HepG2 (cell line): ENCODE data around the gene SYNGR4. TPM values are rescaled to one million over a fixed set of nuclear protein-coding genes. Genes with fewer than 3 reads are reported as not detected.

ENCODE experiments used
- ARID5B ChIP-seq: IDR thresholded peaks from 2 replicates; pipeline ENCODE4 v1.4.0; 2020; ENCODE audit warnings: mild to moderate bottlenecking, missing genetic modification reagents
- DZIP1 ChIP-seq: sonication (generic); formaldehyde crosslinking; IDR thresholded peaks from 2 replicates; pipeline ENCODE4 v1.5.0; 2020; ENCODE audit warnings: mild to moderate bottlenecking, missing genetic modification reagents
- GATAD2A ChIP-seq: IDR thresholded peaks from 2 replicates; pipeline ENCODE4 v1.6.1; 2016
- GFI1 ChIP-seq: sonication (generic); formaldehyde crosslinking; IDR thresholded peaks from 2 replicates; pipeline ENCODE4 v1.5.0; 2020; ENCODE audit warnings: missing genetic modification reagents, mild to moderate bottlenecking, borderline replicate concordance
- HBP1 ChIP-seq: IDR thresholded peaks from 2 replicates; pipeline ENCODE4 v1.6.1; 2016; ENCODE audit warnings: low read depth, control low read depth
- HDAC1 ChIP-seq: sonication (generic); formaldehyde crosslinking; IDR thresholded peaks from 2 replicates; pipeline ENCODE4 v1.5.1; 2020; ENCODE audit warnings: mild to moderate bottlenecking, missing genetic modification reagents
- HDAC6 ChIP-seq: fragments of 200-600 bp; sonication (generic); IDR thresholded peaks from 2 replicates; pipeline ENCODE4 v1.7.0; 2017; ENCODE audit warnings: mild to moderate bottlenecking, antibody characterized with exemption, low read length, low read depth
- LCORL ChIP-seq, 2 experiments: fragments of 450-650 bp in 1 of 2; sonication (generic) in 1 of 2; formaldehyde crosslinking in 1 of 2; IDR thresholded peaks; 2 replicates each; pipeline versions ENCODE4 v1.5.0 to v1.6.1; 2017 to 2020; ENCODE audit warnings: antibody characterized with exemption in 1 of 2, missing genetic modification reagents in 1 of 2
- LRRFIP1 ChIP-seq: sonication (generic); formaldehyde crosslinking; conservative IDR thresholded peaks from 2 replicates; pipeline ENCODE4 v1.4.0; 2020; ENCODE audit warnings: missing genetic modification reagents
- RAD21 ChIP-seq: fragments of 450-650 bp; formaldehyde crosslinking; IDR thresholded peaks from 2 replicates; pipeline ENCODE4 v1.5.0; 2020; ENCODE audit warnings: mild to moderate bottlenecking
- SALL2 ChIP-seq: sonication (generic); formaldehyde crosslinking; IDR thresholded peaks from 2 replicates; pipeline ENCODE4 v1.8.1; 2023; ENCODE audit warnings: mild to moderate bottlenecking, missing genetic modification reagents, inconsistent platforms
- TOE1 ChIP-seq: sonication (generic); formaldehyde crosslinking; IDR thresholded peaks from 2 replicates; pipeline ENCODE4 v1.4.0; 2020; ENCODE audit warnings: mild to moderate bottlenecking, missing genetic modification reagents
- ZNF138 ChIP-seq: sonication (generic); formaldehyde crosslinking; IDR thresholded peaks from 2 replicates; pipeline ENCODE4 v1.5.0; 2020; ENCODE audit warnings: mild to moderate bottlenecking, low read depth, missing genetic modification reagents
- ZNF234 ChIP-seq: sonication (generic); formaldehyde crosslinking; conservative IDR thresholded peaks from 2 replicates; pipeline ENCODE4 v1.5.1; 2020; ENCODE audit warnings: mild to moderate bottlenecking, missing genetic modification reagents
- ZNF572 ChIP-seq: sonication (generic); formaldehyde crosslinking; IDR thresholded peaks from 2 replicates; pipeline ENCODE4 v1.5.1; 2020; ENCODE audit warnings: mild to moderate bottlenecking, missing genetic modification reagents
- ZNF713 ChIP-seq: sonication (generic); formaldehyde crosslinking; IDR thresholded peaks from 2 replicates; pipeline ENCODE4 v1.4.0; 2020; ENCODE audit warnings: mild to moderate bottlenecking, missing genetic modification reagents
- ZNF784 ChIP-seq: sonication (generic); formaldehyde crosslinking; IDR thresholded peaks from 2 replicates; pipeline ENCODE4 v1.5.1; 2020; ENCODE audit warnings: missing genetic modification reagents, mild to moderate bottlenecking, borderline replicate concordance
- polyA plus RNA-seq, 8 experiments: library from polyadenylated mRNA; depleted of rRNA in 3 of 8; stranded (reverse) in 7 of 8; unstranded in 1 of 8; fragments of >200 nt; fragmentation: Illumina TruSeq in 4 of 8; extraction: Trizol in 4 of 8; gene quantifications; 2 replicates each; pipeline versions ENCODE4 v1.2.1 to v1.2.3, GENCODE V29; 2011 to 2016; ENCODE audit warnings: low read depth in 4 of 8, missing spikeins in 1 of 8, mixed read lengths in 1 of 8; ENCODE audit not compliant: insufficient read depth in 1 of 8
- total RNA-seq, 5 experiments: library from RNA; depleted of rRNA; stranded (reverse); fragments of >200 nt; fragmentation: Illumina TruSeq; extraction: Trizol; gene quantifications; 2 replicates each; pipeline ENCODE4 v1.2.3, GENCODE V29; 2016; ENCODE audit warnings: low read depth in 1 of 5

The SYNGR4 gene
- total and polyA plus RNA-seq, 2 of the 13 experiments (the other 11 are each of a cell fraction or from before 2014, with no cell fraction given), result not detected

GRCh38 chr19:48348045-48348444, 16.1 kb upstream of the SYNGR4 start (continued):
- TF ChIP-seq ARID5B (CRISPR knock-in tag) (peak; percentile 11; the same call in 1 of the 2 replicates), ZNF572 (CRISPR knock-in tag) (no peak), ZNF138 (no peak), GATAD2A (CRISPR knock-in tag) (peak; percentile 45), ZNF784 (no peak), TOE1 (CRISPR knock-in tag) (no peak), ZNF713 (no peak), DZIP1 (CRISPR knock-in tag) (no peak), ZNF234 (CRISPR knock-in tag) (no peak), LCORL (IDR thresholded peaks at IDR 0.05) (no peak), LCORL (CRISPR knock-in tag; IDR thresholded peaks at IDR 0.05) (0 out of 2 replicates have a peak, but pooled peaks have one; percentile 26), LRRFIP1 (CRISPR knock-in tag) (no peak), SALL2 (CRISPR knock-in tag) (no peak), RAD21 (CRISPR knock-in tag) (no peak), HDAC6 (no peak), HBP1 (CRISPR knock-in tag) (no peak), HDAC1 (CRISPR knock-in tag) (0 out of 2 replicates have a peak, but pooled peaks have one; percentile 23), GFI1 (CRISPR knock-in tag) (no peak)
